Suprapubic skin (tissue), 4 donors: ENCODE results near the gene TKT.

Experiments
- POLR2A ChIP-seq, 2 donors: fragments of 450-650 bp; IDR thresholded peaks; one replicate each; pipeline ENCODE4 v1.6.1; 2017; ENCODE audit warnings: antibody characterized with exemption in 2 of 2, mild to moderate bottlenecking in 2 of 2, moderate library complexity in 2 of 2
- POLR2AphosphoS5 ChIP-seq, 3 donors: sonication (generic); formaldehyde crosslinking; IDR thresholded peaks; one replicate each; pipeline ENCODE4 v1.6.1; 2017; ENCODE audit warnings: antibody characterized with exemption in 3 of 3
- TF ChIP-seq, protein P1 (sequence below), 2 donors: fragments of 200-600 bp in 1 of 2; fragments of 450-650 bp in 1 of 2; sonication (generic) in 1 of 2; IDR thresholded peaks; one replicate each; pipeline ENCODE4 v1.5.1; 2016 to 2019; ENCODE audit warnings: antibody characterized with exemption in 2 of 2, mild to moderate bottlenecking in 1 of 2, moderate library complexity in 1 of 2

DNA sequence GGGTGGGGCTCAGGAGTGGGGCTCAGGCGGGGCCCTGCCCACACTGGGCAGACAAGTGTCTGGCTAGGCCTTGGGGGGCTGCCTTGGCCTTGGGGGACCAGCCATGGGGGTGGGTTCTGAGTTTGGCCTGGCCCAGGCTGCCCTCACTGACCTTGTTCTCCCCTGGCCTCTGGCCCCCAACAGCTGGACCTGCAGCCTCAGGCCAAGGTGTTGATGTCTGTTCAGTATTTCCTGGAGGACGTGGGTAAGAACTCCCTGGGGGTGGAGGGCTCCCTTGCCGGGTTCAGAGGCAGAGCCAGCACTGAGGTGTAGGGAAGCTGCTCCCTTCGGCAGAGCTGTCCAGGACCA lies 74.8 kb downstream of the TKT start:
- TF ChIP-seq, protein P1, sequence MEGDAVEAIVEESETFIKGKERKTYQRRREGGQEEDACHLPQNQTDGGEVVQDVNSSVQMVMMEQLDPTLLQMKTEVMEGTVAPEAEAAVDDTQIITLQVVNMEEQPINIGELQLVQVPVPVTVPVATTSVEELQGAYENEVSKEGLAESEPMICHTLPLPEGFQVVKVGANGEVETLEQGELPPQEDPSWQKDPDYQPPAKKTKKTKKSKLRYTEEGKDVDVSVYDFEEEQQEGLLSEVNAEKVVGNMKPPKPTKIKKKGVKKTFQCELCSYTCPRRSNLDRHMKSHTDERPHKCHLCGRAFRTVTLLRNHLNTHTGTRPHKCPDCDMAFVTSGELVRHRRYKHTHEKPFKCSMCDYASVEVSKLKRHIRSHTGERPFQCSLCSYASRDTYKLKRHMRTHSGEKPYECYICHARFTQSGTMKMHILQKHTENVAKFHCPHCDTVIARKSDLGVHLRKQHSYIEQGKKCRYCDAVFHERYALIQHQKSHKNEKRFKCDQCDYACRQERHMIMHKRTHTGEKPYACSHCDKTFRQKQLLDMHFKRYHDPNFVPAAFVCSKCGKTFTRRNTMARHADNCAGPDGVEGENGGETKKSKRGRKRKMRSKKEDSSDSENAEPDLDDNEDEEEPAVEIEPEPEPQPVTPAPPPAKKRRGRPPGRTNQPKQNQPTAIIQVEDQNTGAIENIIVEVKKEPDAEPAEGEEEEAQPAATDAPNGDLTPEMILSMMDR (IDR thresholded peaks at IDR 0.05), result no peak
- no peak for TF ChIP-seq POLR2A (IDR thresholded peaks at IDR 0.05)
- TF ChIP-seq POLR2AphosphoS5 (IDR thresholded peaks at IDR 0.05), result no peak
